GM23338 (cell line): ENCODE measurements around the gene PRSS3. TPM values are rescaled to one million over a fixed set of nuclear protein-coding genes. Genes with fewer than 3 reads are reported as not detected.

Experiments
- ATAC-seq: fragments of 200-7000 bp; cut with Tn5 transposase; 3 replicates; pipeline ENCODE4 v1.9.1; 2020
- DNase-seq: peaks from one replicate; pipeline ENCODE4 v3.0.0-alpha.2; 2015; ENCODE audit warnings: low spot score
- H2AFZ ChIP-seq: fragments of 200-600 bp; sonication (generic); 2 replicates; pipeline ENCODE4 v1.8.0; 2016; ENCODE audit warnings: antibody characterized with exemption, mild to moderate bottlenecking, moderate library complexity
- H3F3A ChIP-seq: fragments of 200-600 bp; sonication (generic); replicated peaks from 2 replicates; pipeline ENCODE4 v1.8.0; 2017; ENCODE audit warnings: antibody characterized with exemption, mixed run types, low read depth
- H3K27ac ChIP-seq: fragments of 200-600 bp; sonication (generic); 2 replicates; pipeline ENCODE4 v1.6.1; 2016; ENCODE audit warnings: low read depth
- H3K27me3 ChIP-seq: fragments of 200-600 bp; sonication (generic); 2 replicates; pipeline ENCODE4 v1.8.0; 2016; ENCODE audit warnings: mild to moderate bottlenecking, mixed run types, moderate library complexity; ENCODE audit not compliant: insufficient read depth
- H3K36me3 ChIP-seq: fragments of 200-600 bp; sonication (generic); 2 replicates; pipeline ENCODE4 v1.8.0; 2016; ENCODE audit warnings: mild to moderate bottlenecking; ENCODE audit not compliant: insufficient read depth
- H3K4me1 ChIP-seq: fragments of 200-600 bp; sonication (generic); 2 replicates; pipeline ENCODE4 v1.8.0; 2016; ENCODE audit warnings: mild to moderate bottlenecking, moderate library complexity; ENCODE audit not compliant: insufficient read depth
- H3K4me2 ChIP-seq: fragments of 200-600 bp; sonication (generic); 2 replicates; pipeline ENCODE4 v1.7.1; 2017; ENCODE audit warnings: mixed run types
- H3K4me3 ChIP-seq: fragments of 200-600 bp; sonication (generic); 2 replicates; pipeline ENCODE4 v1.6.1; 2016; ENCODE audit warnings: mixed run types
- H3K79me2 ChIP-seq: fragments of 200-600 bp; sonication (generic); replicated peaks from 2 replicates; pipeline ENCODE4 v1.8.0; 2017; ENCODE audit warnings: mild to moderate bottlenecking; ENCODE audit not compliant: insufficient read depth
- H3K9me2 ChIP-seq: fragments of 200-600 bp; sonication (generic); 2 replicates; pipeline ENCODE4 v1.8.0; 2017; ENCODE audit not compliant: insufficient read depth
- H4K20me1 ChIP-seq: fragments of 200-600 bp; sonication (generic); replicated peaks from 2 replicates; pipeline ENCODE4 v1.8.0; 2017; ENCODE audit warnings: mild to moderate bottlenecking; ENCODE audit not compliant: insufficient read depth
- H3K27ac Mint-ChIP-seq: 2 replicates; pipeline ENCODE4 v1.8.0; 2020; ENCODE audit warnings: inconsistent platforms, mild to moderate bottlenecking, moderate library complexity, mixed read lengths
- H3K27me3 Mint-ChIP-seq: 3 replicates; pipeline ENCODE4 v1.8.0; 2022; ENCODE audit warnings: low read depth, mild to moderate bottlenecking, moderate library complexity, mixed read lengths, inconsistent platforms; ENCODE audit not compliant: insufficient read depth, poor library complexity
- H3K36me3 Mint-ChIP-seq: 3 replicates; pipeline ENCODE4 v1.8.0; 2021; ENCODE audit warnings: low read depth, mild to moderate bottlenecking, inconsistent platforms, moderate library complexity, mixed read lengths
- H3K4me1 Mint-ChIP-seq: 3 replicates; pipeline ENCODE4 v1.8.0; 2020; ENCODE audit warnings: mild to moderate bottlenecking, inconsistent platforms, mixed read lengths
- H3K4me3 Mint-ChIP-seq: 3 replicates; pipeline ENCODE4 v1.8.0; 2021; ENCODE audit warnings: moderate library complexity, mild to moderate bottlenecking, inconsistent platforms, mixed read lengths
- H3K9me3 Mint-ChIP-seq: 3 replicates; pipeline ENCODE4 v1.8.0; 2020; ENCODE audit warnings: moderate library complexity, mild to moderate bottlenecking, inconsistent platforms, mixed read lengths
- CREB1 ChIP-seq: fragments of 250-450 bp; sonication (Bioruptor Pico); IDR thresholded peaks from 2 replicates; pipeline ENCODE4 v1.5.0; 2020; ENCODE audit warnings: low read depth, mild to moderate bottlenecking, moderate library complexity
- EZH2 ChIP-seq: fragments of 200-600 bp; sonication (generic); IDR thresholded peaks from one replicate; pipeline ENCODE4 v1.8.0; 2017; ENCODE audit warnings: antibody characterized with exemption, mild to moderate bottlenecking, low read depth; ENCODE audit not compliant: unreplicated experiment
- JUNB ChIP-seq: IDR thresholded peaks from one replicate; pipeline ENCODE4 v1.6.1; 2016; ENCODE audit warnings: antibody characterized with exemption; ENCODE audit not compliant: unreplicated experiment
- NANOG ChIP-seq: IDR thresholded peaks from 2 replicates; pipeline ENCODE4 v1.6.1; 2016; ENCODE audit warnings: antibody characterized with exemption, borderline replicate concordance
- POLR2AphosphoS5 ChIP-seq: IDR thresholded peaks from 2 replicates; pipeline ENCODE4 v1.6.1; 2016; ENCODE audit warnings: antibody characterized with exemption, low read depth
- ZNF114 ChIP-seq: fragments of 250-450 bp; sonication (Bioruptor Pico); IDR thresholded peaks from 2 replicates; pipeline ENCODE4 v1.5.0; 2020; ENCODE audit warnings: mild to moderate bottlenecking, moderate library complexity
- polyA plus RNA-seq: library from polyadenylated mRNA; unstranded; fragments of >200 nt; fragmentation: Nextera tagmentation; extraction: Ambion mirVana; gene quantifications from 2 replicates; pipeline ENCODE4 v1.2.1, GENCODE V29; 2016
- total RNA-seq: library from RNA; depleted of rRNA; stranded (reverse); fragments of >200 nt; shearing (Covaris generic); gene quantifications from 2 replicates; pipeline ENCODE4 v1.2.3, GENCODE V29; 2014
- TF ChIP-seq, protein P1 (sequence below): IDR thresholded peaks from 2 replicates; pipeline ENCODE4 v1.6.1; 2016; ENCODE audit warnings: antibody characterized with exemption
- TF ChIP-seq, protein P2 (sequence below): IDR thresholded peaks from one replicate; pipeline ENCODE4 v1.6.1; 2018; ENCODE audit warnings: antibody characterized with exemption; ENCODE audit not compliant: unreplicated experiment
- TF ChIP-seq, protein P3 (sequence below): fragments of 250-450 bp; sonication (Bioruptor Pico); IDR thresholded peaks from 2 replicates; pipeline ENCODE4 v1.5.0; 2020; ENCODE audit warnings: mild to moderate bottlenecking, moderate library complexity

PRSS3 gene
- total and polyA plus RNA-seq, 2 experiments from 2014 or later, result 4.2 to 4.5 TPM

DNA sequence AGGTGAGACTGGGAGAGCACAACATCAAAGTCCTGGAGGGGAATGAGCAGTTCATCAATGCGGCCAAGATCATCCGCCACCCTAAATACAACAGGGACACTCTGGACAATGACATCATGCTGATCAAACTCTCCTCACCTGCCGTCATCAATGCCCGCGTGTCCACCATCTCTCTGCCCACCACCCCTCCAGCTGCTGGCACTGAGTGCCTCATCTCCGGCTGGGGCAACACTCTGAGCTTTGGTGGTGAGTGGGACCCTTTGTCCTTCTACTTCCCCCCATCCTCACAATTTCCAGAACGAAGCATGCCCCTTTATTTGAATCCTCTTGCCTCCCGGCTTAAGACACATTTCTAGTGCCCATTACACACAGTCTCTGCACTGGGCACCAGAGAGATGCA, 2.5 kb downstream of the PRSS3 start:
- no peaks in the 10 kb centered on the region for H3K4me1 ChIP-seq
- Mint-ChIP-seq H3K27ac (no peak overlapping the region), H3K4me1 (peaks cover 15% of the 10 kb centered on the region), H3K9me3 (no peaks in the 10 kb centered on the region), H3K36me3 (no peaks in the 10 kb centered on the region; the same call in 2 of the 3 replicates), H3K4me3 (no peak overlapping the region), H3K27me3 (peaks cover 2% of the 10 kb centered on the region)
- H3K27me3 ChIP-seq, result no peaks in the 10 kb centered on the region
- H3K4me3 ChIP-seq, result no peak overlapping the region
- no peak overlapping the region for H3K27ac ChIP-seq
- ATAC-seq, result no peak
- H3K36me3 ChIP-seq, result no peaks in the 10 kb centered on the region
- H2AFZ ChIP-seq, result no peak overlapping the region
- no peaks in the 10 kb centered on the region for H3F3A ChIP-seq
- H4K20me1 ChIP-seq, result no peaks in the 10 kb centered on the region
- no peaks in the 10 kb centered on the region; the same call in 1 of the 2 replicates for H3K9me2 ChIP-seq
- H3K79me2 ChIP-seq, result no peaks in the 10 kb centered on the region
- no peak for TF ChIP-seq JUNB
- no peak for TF ChIP-seq CREB1 (CRISPR knock-in tag)
- no peak for TF ChIP-seq EZH2
- TF ChIP-seq, protein P1, sequence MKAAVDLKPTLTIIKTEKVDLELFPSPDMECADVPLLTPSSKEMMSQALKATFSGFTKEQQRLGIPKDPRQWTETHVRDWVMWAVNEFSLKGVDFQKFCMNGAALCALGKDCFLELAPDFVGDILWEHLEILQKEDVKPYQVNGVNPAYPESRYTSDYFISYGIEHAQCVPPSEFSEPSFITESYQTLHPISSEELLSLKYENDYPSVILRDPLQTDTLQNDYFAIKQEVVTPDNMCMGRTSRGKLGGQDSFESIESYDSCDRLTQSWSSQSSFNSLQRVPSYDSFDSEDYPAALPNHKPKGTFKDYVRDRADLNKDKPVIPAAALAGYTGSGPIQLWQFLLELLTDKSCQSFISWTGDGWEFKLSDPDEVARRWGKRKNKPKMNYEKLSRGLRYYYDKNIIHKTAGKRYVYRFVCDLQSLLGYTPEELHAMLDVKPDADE, result no peak
- TF ChIP-seq ZNF114 (CRISPR knock-in tag), result no peak
- TF ChIP-seq, protein P2, sequence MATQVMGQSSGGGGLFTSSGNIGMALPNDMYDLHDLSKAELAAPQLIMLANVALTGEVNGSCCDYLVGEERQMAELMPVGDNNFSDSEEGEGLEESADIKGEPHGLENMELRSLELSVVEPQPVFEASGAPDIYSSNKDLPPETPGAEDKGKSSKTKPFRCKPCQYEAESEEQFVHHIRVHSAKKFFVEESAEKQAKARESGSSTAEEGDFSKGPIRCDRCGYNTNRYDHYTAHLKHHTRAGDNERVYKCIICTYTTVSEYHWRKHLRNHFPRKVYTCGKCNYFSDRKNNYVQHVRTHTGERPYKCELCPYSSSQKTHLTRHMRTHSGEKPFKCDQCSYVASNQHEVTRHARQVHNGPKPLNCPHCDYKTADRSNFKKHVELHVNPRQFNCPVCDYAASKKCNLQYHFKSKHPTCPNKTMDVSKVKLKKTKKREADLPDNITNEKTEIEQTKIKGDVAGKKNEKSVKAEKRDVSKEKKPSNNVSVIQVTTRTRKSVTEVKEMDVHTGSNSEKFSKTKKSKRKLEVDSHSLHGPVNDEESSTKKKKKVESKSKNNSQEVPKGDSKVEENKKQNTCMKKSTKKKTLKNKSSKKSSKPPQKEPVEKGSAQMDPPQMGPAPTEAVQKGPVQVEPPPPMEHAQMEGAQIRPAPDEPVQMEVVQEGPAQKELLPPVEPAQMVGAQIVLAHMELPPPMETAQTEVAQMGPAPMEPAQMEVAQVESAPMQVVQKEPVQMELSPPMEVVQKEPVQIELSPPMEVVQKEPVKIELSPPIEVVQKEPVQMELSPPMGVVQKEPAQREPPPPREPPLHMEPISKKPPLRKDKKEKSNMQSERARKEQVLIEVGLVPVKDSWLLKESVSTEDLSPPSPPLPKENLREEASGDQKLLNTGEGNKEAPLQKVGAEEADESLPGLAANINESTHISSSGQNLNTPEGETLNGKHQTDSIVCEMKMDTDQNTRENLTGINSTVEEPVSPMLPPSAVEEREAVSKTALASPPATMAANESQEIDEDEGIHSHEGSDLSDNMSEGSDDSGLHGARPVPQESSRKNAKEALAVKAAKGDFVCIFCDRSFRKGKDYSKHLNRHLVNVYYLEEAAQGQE, result no peak
- TF ChIP-seq POLR2AphosphoS5, result no peak
- TF ChIP-seq, protein P3, sequence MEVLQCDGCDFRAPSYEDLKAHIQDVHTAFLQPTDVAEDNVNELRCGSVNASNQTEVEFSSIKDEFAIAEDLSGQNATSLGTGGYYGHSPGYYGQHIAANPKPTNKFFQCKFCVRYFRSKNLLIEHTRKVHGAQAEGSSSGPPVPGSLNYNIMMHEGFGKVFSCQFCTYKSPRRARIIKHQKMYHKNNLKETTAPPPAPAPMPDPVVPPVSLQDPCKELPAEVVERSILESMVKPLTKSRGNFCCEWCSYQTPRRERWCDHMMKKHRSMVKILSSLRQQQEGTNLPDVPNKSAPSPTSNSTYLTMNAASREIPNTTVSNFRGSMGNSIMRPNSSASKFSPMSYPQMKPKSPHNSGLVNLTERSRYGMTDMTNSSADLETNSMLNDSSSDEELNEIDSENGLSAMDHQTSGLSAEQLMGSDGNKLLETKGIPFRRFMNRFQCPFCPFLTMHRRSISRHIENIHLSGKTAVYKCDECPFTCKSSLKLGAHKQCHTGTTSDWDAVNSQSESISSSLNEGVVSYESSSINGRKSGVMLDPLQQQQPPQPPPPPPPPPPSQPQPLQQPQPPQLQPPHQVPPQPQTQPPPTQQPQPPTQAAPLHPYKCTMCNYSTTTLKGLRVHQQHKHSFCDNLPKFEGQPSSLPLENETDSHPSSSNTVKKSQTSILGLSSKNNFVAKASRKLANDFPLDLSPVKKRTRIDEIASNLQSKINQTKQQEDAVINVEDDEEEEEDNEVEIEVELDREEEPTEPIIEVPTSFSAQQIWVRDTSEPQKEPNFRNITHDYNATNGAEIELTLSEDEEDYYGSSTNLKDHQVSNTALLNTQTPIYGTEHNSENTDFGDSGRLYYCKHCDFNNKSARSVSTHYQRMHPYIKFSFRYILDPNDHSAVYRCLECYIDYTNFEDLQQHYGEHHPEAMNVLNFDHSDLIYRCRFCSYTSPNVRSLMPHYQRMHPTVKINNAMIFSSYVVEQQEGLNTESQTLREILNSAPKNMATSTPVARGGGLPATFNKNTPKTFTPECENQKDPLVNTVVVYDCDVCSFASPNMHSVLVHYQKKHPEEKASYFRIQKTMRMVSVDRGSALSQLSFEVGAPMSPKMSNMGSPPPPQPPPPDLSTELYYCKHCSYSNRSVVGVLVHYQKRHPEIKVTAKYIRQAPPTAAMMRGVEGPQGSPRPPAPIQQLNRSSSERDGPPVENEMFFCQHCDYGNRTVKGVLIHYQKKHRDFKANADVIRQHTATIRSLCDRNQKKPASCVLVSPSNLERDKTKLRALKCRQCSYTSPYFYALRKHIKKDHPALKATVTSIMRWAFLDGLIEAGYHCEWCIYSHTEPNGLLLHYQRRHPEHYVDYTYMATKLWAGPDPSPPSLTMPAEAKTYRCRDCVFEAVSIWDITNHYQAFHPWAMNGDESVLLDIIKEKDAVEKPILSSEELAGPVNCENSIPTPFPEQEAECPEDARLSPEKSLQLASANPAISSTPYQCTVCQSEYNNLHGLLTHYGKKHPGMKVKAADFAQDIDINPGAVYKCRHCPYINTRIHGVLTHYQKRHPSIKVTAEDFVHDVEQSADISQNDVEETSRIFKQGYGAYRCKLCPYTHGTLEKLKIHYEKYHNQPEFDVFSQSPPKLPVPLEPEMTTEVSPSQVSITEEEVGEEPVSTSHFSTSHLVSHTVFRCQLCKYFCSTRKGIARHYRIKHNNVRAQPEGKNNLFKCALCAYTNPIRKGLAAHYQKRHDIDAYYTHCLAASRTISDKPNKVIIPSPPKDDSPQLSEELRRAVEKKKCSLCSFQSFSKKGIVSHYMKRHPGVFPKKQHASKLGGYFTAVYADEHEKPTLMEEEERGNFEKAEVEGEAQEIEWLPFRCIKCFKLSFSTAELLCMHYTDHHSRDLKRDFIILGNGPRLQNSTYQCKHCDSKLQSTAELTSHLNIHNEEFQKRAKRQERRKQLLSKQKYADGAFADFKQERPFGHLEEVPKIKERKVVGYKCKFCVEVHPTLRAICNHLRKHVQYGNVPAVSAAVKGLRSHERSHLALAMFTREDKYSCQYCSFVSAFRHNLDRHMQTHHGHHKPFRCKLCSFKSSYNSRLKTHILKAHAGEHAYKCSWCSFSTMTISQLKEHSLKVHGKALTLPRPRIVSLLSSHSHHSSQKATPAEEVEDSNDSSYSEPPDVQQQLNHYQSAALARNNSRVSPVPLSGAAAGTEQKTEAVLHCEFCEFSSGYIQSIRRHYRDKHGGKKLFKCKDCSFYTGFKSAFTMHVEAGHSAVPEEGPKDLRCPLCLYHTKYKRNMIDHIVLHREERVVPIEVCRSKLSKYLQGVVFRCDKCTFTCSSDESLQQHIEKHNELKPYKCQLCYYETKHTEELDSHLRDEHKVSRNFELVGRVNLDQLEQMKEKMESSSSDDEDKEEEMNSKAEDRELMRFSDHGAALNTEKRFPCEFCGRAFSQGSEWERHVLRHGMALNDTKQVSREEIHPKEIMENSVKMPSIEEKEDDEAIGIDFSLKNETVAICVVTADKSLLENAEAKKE (CRISPR knock-in tag), result no peak
- TF ChIP-seq NANOG, result no peak
- no peak for DNase-seq
- H3K4me2 ChIP-seq, result no peak overlapping the region
